ENCODE data around the gene GPSM1. TPM values are rescaled to one million over a fixed set of nuclear protein-coding genes. Genes with fewer than 3 reads are reported as not detected.
A peak's percentile ranks its signal among the peaks of the same experiment; 100 is the strongest.

The GPSM1 gene
- total and polyA plus RNA-seq, 5 donors from 2014 or later, result 0.59 to 12.3 (median 1.3) TPM

DNA sequence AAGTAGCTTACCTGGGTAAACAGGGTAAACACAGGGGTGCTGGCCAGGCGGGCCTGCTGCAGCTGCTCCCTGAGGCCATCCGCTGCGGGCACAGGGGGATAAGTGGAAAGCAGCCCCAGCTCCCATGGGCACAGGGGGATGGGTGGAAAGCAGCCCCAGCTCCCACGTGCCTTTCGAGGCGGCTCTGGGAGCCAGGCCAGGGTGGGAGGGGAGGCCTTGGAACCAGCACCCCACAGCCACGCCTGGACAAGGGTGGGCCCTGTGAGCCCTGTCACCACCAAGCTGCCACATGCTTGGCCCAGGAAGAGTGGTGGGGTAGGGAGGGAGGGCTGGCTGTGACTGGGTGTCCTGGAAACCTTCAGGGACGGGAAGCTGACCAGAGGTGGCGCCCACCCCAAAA, 54.0 kb downstream of the GPSM1 start:
- H3K27ac Mint-ChIP-seq, result no peak overlapping the region
- ATAC-seq (ENCODE audit: low read depth in 2 of 2) (no peak), DNase-seq (no peak)
- Histone ChIP-seq H3K4me1 (ENCODE audit: control insufficient read depth, insufficient read depth, low read length, poor library complexity, severe bottlenecking) (peaks cover 18% of the 10 kb centered on the region), H3K4me3 (ENCODE audit: low read depth, low read length) (no peak overlapping the region), H3K27me3 (ENCODE audit: control insufficient read depth, insufficient read depth, low read length) (no peaks in the 10 kb centered on the region), H3K36me3 (ENCODE audit: control insufficient read depth, insufficient read depth, low read length) (peaks cover 7% of the 10 kb centered on the region), H3K9me3 (ENCODE audit: control insufficient read depth in 2 of 2, low read length in 2 of 2) (no peaks in the 10 kb centered on the region), H3K27ac (ENCODE audit: insufficient read depth, low read length, poor library complexity, severe bottlenecking) (no peak overlapping the region)
- H3K9me3 Mint-ChIP-seq, result no peaks in the 10 kb centered on the region
- no peak overlapping the region for H3K4me3 Mint-ChIP-seq
- H3K36me3 Mint-ChIP-seq, result peaks cover 19% of the 10 kb centered on the region
- peaks cover 4 to 22% (median 17%) of the 10 kb centered on the region in 4 donors for H3K4me1 Mint-ChIP-seq
- no peaks in the 10 kb centered on the region for H3K27me3 Mint-ChIP-seq

DNA sequence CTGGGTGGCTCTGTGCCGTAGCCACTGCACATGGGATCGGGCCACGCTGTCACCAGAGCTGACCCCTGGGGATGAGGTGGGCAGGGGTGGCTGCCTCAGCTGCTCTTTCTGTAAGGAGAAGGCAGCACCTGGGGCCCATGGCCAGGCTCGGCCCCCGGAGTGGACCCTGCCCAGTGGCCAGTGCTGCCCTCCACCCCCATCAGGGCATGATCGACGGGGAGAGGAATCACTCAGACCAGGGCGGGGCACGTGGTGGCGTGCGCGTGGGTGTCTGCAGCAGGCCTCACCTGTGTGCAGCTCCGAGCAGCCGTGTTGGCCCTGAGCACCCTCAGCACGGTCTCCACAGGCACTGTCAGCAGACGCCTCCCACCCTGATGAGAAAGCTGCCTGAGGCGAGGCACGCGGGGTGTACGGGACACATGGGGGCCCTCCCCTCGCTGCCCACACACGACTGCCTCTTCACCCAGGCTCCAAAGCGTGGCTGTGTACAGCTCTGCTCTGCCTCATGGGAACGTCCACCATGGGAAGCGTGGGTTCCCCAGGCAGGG, 54.7 kb downstream of the GPSM1 start:
- Histone ChIP-seq H3K4me3 (ENCODE audit: low read depth, low read length) (no peak overlapping the region), H3K27ac (ENCODE audit: insufficient read depth, low read length, poor library complexity, severe bottlenecking) (no peak overlapping the region), H3K4me1 (ENCODE audit: control insufficient read depth, insufficient read depth, low read length, poor library complexity, severe bottlenecking) (peaks cover 18% of the 10 kb centered on the region), H3K9me3 (ENCODE audit: control insufficient read depth in 2 of 2, low read length in 2 of 2) (no peaks in the 10 kb centered on the region), H3K27me3 (ENCODE audit: control insufficient read depth, insufficient read depth, low read length) (no peaks in the 10 kb centered on the region), H3K36me3 (ENCODE audit: control insufficient read depth, insufficient read depth, low read length) (peaks cover 9% of the 10 kb centered on the region)
- DNase-seq, result no peak
- Mint-ChIP-seq H3K4me3 (no peak overlapping the region), H3K4me1 (peaks cover 4 to 22% (median 17%) of the 10 kb centered on the region in 4 donors), H3K27ac (no peak overlapping the region), H3K27me3 (no peaks in the 10 kb centered on the region), H3K9me3 (no peaks in the 10 kb centered on the region), H3K36me3 (peaks cover 19% of the 10 kb centered on the region)
- no peak for ATAC-seq (ENCODE audit: low read depth in 2 of 2)

DNA sequence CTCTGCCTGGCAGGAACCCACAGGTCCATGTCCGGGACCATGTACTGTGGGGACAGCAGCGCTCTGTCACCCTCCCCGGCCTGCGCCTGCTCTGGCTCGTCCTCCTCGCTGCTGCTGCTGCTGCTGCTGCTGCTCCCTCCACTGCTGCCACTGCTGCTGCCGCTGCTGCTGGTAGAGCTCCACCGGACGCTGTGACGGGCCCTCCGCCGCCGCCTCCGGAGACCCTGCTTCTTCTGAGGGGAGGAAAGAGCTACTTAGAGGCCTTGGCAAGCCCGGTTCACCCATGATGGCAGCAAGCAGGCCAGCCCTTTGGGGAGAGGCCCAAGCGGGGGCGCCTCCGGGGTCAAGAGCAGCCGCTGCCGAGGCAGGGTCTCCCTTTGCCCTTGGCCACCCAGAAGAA, 56.1 kb downstream of the GPSM1 start:
- Histone ChIP-seq H3K4me1 (ENCODE audit: control insufficient read depth, insufficient read depth, low read length, poor library complexity, severe bottlenecking) (peaks cover 18% of the 10 kb centered on the region), H3K36me3 (ENCODE audit: control insufficient read depth, insufficient read depth, low read length) (peaks cover 18% of the 10 kb centered on the region), H3K27ac (ENCODE audit: insufficient read depth, low read length, poor library complexity, severe bottlenecking) (no peak overlapping the region), H3K27me3 (ENCODE audit: control insufficient read depth, insufficient read depth, low read length) (no peaks in the 10 kb centered on the region), H3K9me3 (ENCODE audit: control insufficient read depth in 2 of 2, low read length in 2 of 2) (no peaks in the 10 kb centered on the region), H3K4me3 (ENCODE audit: low read depth, low read length) (no peak overlapping the region)
- ATAC-seq (ENCODE audit: low read depth in 2 of 2) (no peak), DNase-seq (no peak)
- Mint-ChIP-seq H3K9me3 (no peaks in the 10 kb centered on the region), H3K36me3 (peaks cover 25% of the 10 kb centered on the region), H3K4me1 (peaks cover 4 to 22% (median 17%) of the 10 kb centered on the region in 4 donors), H3K4me3 (no peak overlapping the region), H3K27me3 (no peaks in the 10 kb centered on the region), H3K27ac (peak overlapping the region in 1 of 3 donors; percentile 48)

DNA sequence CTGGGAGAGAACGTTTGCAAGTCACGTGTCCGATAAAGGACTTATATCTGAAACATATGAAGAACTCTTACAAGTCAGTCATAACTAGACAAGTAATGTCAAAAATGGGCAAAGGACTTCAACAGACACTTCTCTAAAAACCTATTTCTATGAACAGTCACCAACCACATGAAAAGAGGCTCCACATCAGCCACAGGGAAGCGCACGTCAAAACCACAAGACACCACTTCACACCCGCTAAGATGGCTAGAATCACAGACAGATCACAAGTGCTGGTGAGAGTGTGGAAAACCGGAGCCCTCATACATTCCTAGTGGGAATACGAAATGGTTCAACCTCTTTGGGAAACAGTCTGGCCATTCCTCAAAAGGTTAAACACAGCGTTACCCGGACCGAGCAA, 57.7 kb downstream of the GPSM1 start:
- Histone ChIP-seq H3K4me1 (ENCODE audit: control insufficient read depth, insufficient read depth, low read length, poor library complexity, severe bottlenecking) (peaks cover 18% of the 10 kb centered on the region), H3K36me3 (ENCODE audit: control insufficient read depth, insufficient read depth, low read length) (peaks cover 26% of the 10 kb centered on the region), H3K27me3 (ENCODE audit: control insufficient read depth, insufficient read depth, low read length) (no peaks in the 10 kb centered on the region), H3K4me3 (ENCODE audit: low read depth, low read length) (peak overlapping the region; percentile 48), H3K27ac (ENCODE audit: insufficient read depth, low read length, poor library complexity, severe bottlenecking) (no peak overlapping the region), H3K9me3 (ENCODE audit: control insufficient read depth in 2 of 2, low read length in 2 of 2) (no peaks in the 10 kb centered on the region)
- no peaks in the 10 kb centered on the region for H3K27me3 Mint-ChIP-seq
- ATAC-seq (ENCODE audit: low read depth in 2 of 2) (peak; percentile 79 to 83), DNase-seq (peak in 2 of 3 donors; percentile 55 to 84)
- H3K27ac Mint-ChIP-seq, result peak overlapping the region in 2 of 3 donors; percentile 6 to 67
- H3K9me3 Mint-ChIP-seq, result no peaks in the 10 kb centered on the region
- peaks cover 30% of the 10 kb centered on the region for H3K36me3 Mint-ChIP-seq
- H3K4me3 Mint-ChIP-seq, result peak overlapping the region in 3 of 4 donors; percentile 7 to 76 (median 51)
- peaks cover 4 to 22% (median 17%) of the 10 kb centered on the region in 4 donors for H3K4me1 Mint-ChIP-seq

GRCh38 chr9:136386018-136386417, 58.7 kb downstream of the GPSM1 start:
- Mint-ChIP-seq H3K4me3 (peak overlapping the region in 1 of 4 donors; percentile 9), H3K27ac (peak overlapping the region in 1 of 3 donors; percentile 6), H3K9me3 (no peaks in the 10 kb centered on the region), H3K4me1 (peaks cover 4 to 22% (median 17%) of the 10 kb centered on the region in 4 donors), H3K36me3 (peaks cover 31% of the 10 kb centered on the region), H3K27me3 (no peaks in the 10 kb centered on the region)
- Histone ChIP-seq H3K27me3 (ENCODE audit: control insufficient read depth, insufficient read depth, low read length) (no peaks in the 10 kb centered on the region), H3K36me3 (ENCODE audit: control insufficient read depth, insufficient read depth, low read length) (peaks cover 28% of the 10 kb centered on the region), H3K9me3 (ENCODE audit: control insufficient read depth in 2 of 2, low read length in 2 of 2) (no peaks in the 10 kb centered on the region), H3K4me1 (ENCODE audit: control insufficient read depth, insufficient read depth, low read length, poor library complexity, severe bottlenecking) (peaks cover 18% of the 10 kb centered on the region), H3K4me3 (ENCODE audit: low read depth, low read length) (no peak overlapping the region), H3K27ac (ENCODE audit: insufficient read depth, low read length, poor library complexity, severe bottlenecking) (no peak overlapping the region)
- ATAC-seq (ENCODE audit: low read depth in 2 of 2) (no peak), DNase-seq (no peak)

DNA sequence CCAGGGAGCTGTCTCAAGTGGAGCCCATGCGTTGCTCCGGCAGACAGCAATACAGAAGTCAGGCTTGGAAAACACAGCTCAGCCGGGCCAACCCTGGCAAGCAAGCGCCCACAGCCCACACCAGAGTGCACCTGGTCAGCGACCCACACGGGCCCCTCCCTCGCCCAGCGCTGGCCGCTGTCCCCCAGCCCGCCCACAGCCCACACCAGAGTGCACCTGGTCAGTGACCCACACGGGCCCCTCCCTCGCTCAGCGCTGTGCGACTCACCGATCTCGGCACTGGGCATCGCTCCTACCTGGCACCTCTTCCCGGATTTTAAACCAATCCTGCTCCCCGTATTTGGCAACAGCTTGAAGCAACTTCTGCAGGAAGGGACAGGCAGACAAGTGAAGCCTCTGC, 59.9 kb downstream of the GPSM1 start:
- Mint-ChIP-seq H3K27ac (no peak overlapping the region), H3K4me1 (peaks cover 4 to 25% (median 18%) of the 10 kb centered on the region in 4 donors), H3K4me3 (no peak overlapping the region), H3K9me3 (no peaks in the 10 kb centered on the region), H3K27me3 (no peaks in the 10 kb centered on the region), H3K36me3 (peaks cover 39% of the 10 kb centered on the region)
- H3K4me3 ChIP-seq (ENCODE audit: low read depth, low read length), result no peak overlapping the region
- H3K27me3 ChIP-seq (ENCODE audit: control insufficient read depth, insufficient read depth, low read length), result no peaks in the 10 kb centered on the region
- no peak for ATAC-seq (ENCODE audit: low read depth in 2 of 2)
- H3K36me3 ChIP-seq (ENCODE audit: control insufficient read depth, insufficient read depth, low read length), result peaks cover 40% of the 10 kb centered on the region
- DNase-seq, result no peak
- H3K4me1 ChIP-seq (ENCODE audit: control insufficient read depth, insufficient read depth, low read length, poor library complexity, severe bottlenecking), result peaks cover 18% of the 10 kb centered on the region
- H3K9me3 ChIP-seq (ENCODE audit: control insufficient read depth in 2 of 2, low read length in 2 of 2), result no peaks in the 10 kb centered on the region
- no peak overlapping the region for H3K27ac ChIP-seq (ENCODE audit: insufficient read depth, low read length, poor library complexity, severe bottlenecking)

GRCh38 chr9:136389396-136389795, 62.1 kb downstream of the GPSM1 start:
- no peaks in the 10 kb centered on the region for H3K9me3 ChIP-seq (ENCODE audit: control insufficient read depth in 2 of 2, low read length in 2 of 2)
- H3K4me3 ChIP-seq (ENCODE audit: low read depth, low read length), result no peak overlapping the region
- Mint-ChIP-seq H3K36me3 (peaks cover 34% of the 10 kb centered on the region), H3K27me3 (no peaks in the 10 kb centered on the region), H3K4me3 (no peak overlapping the region), H3K27ac (no peak overlapping the region), H3K9me3 (no peaks in the 10 kb centered on the region), H3K4me1 (peaks cover 4 to 22% (median 16%) of the 10 kb centered on the region in 4 donors)
- no peak overlapping the region for H3K27ac ChIP-seq (ENCODE audit: insufficient read depth, low read length, poor library complexity, severe bottlenecking)
- H3K36me3 ChIP-seq (ENCODE audit: control insufficient read depth, insufficient read depth, low read length), result peaks cover 41% of the 10 kb centered on the region
- no peaks in the 10 kb centered on the region for H3K27me3 ChIP-seq (ENCODE audit: control insufficient read depth, insufficient read depth, low read length)
- H3K4me1 ChIP-seq (ENCODE audit: control insufficient read depth, insufficient read depth, low read length, poor library complexity, severe bottlenecking), result peaks cover 16% of the 10 kb centered on the region
- ATAC-seq (ENCODE audit: low read depth in 2 of 2), result no peak
- DNase-seq, result no peak
